Duodenal mucosa (tissue), 2 donors: ENCODE results near the gene ANKS1B.

Source experiments
- H3K27ac ChIP-seq: one replicate; pipeline ENCODE4 v1.7.0; 2013; ENCODE audit warnings: low read depth, low read length
- H3K27me3 ChIP-seq, 2 donors: one replicate each; pipeline ENCODE4 v1.7.0; 2013; ENCODE audit warnings: low read length in 2 of 2, control low read depth in 1 of 2; ENCODE audit not compliant: insufficient read depth in 2 of 2, control insufficient read depth in 1 of 2
- H3K36me3 ChIP-seq, 2 donors: one replicate each; pipeline ENCODE4 v1.7.0; 2013; ENCODE audit warnings: low read length in 2 of 2, control low read depth in 1 of 2; ENCODE audit not compliant: insufficient read depth in 2 of 2, control insufficient read depth in 1 of 2
- H3K4me1 ChIP-seq, 2 donors: one replicate each; pipeline ENCODE4 v1.7.0; 2013; ENCODE audit warnings: low read length in 2 of 2, control low read depth in 1 of 2; ENCODE audit not compliant: insufficient read depth in 2 of 2, control insufficient read depth in 1 of 2
- H3K4me3 ChIP-seq, 2 donors: one replicate each; pipeline ENCODE4 v1.7.0; 2013; ENCODE audit warnings: low read length in 2 of 2, low read depth in 1 of 2
- H3K9ac ChIP-seq, 2 donors: one replicate each; pipeline ENCODE4 v1.7.0; 2013; ENCODE audit warnings: low read length in 2 of 2, low read depth in 1 of 2
- H3K9me3 ChIP-seq, 2 donors: one replicate each; pipeline ENCODE4 v1.7.0; 2013; ENCODE audit warnings: low read length in 2 of 2, control low read depth in 1 of 2; ENCODE audit not compliant: control insufficient read depth in 1 of 2

The ANKS1B gene

DNA sequence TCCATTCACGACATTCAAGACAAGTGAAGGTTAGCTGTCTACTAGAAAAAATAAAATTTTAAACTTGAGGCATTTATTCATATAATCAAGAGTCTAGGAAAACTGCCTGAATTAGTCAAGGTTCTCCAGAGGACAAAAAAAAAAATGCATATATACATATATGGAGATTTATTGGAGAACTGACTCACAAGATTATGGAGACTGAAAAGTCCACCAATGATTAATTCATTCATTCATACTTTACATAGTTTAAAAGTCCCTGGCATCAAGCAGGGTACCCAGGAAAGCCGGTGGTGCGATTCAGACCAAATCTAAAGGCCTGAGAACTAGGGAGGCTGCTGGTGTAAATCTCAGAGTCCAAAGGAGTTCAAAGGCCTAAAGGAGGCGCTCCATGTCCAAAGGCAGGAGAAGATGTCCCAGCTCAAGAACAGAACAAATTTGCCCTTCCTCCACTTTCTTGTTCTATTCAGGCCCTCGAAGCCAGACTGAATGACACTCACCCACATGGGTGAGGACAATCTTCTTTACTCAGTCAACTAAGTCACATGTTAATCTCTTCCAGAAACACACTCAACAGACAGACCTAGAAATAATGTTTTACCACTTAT, 64.3 kb downstream of the ANKS1B start:
- Histone ChIP-seq H3K36me3 (no peaks in the 10 kb centered on the region), H3K9ac (no peak overlapping the region), H3K27ac (no peak overlapping the region), H3K27me3 (no peaks in the 10 kb centered on the region), H3K9me3 (no peaks in the 10 kb centered on the region), H3K4me3 (no peak overlapping the region), H3K4me1 (no peaks in the 10 kb centered on the region)

GRCh38 chr12:99917711-99918402, 66.9 kb downstream of the ANKS1B start:
- no peaks in the 10 kb centered on the region for H3K27me3 ChIP-seq
- no peak overlapping the region for H3K9ac ChIP-seq
- no peak overlapping the region for H3K27ac ChIP-seq
- H3K9me3 ChIP-seq: no peaks in the 10 kb centered on the region
- H3K4me3 ChIP-seq: no peak overlapping the region
- H3K36me3 ChIP-seq: no peaks in the 10 kb centered on the region
- no peaks in the 10 kb centered on the region for H3K4me1 ChIP-seq

DNA sequence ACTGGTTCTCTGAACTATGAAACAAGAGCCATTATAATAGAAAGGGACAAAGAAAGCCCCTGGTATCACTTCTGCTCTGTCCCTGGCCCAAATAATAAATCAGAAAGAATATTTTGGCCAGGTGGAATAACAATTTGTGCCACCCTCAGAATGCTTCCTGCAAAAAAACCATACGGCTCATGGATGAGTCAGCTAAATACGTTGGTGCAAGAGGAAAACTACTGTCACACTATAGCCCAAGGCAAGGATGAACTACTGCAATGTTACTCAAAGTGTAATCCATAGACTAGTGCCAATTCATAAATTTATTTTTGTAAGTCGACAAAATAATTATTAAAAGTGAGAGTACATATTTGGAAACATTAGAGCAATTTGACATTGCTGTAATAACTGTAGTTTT, 68.2 kb downstream of the ANKS1B start:
- no peaks in the 10 kb centered on the region for H3K27me3 ChIP-seq
- H3K9ac ChIP-seq: no peak overlapping the region
- H3K4me3 ChIP-seq: no peak overlapping the region
- no peak overlapping the region for H3K27ac ChIP-seq
- H3K4me1 ChIP-seq: no peaks in the 10 kb centered on the region
- H3K36me3 ChIP-seq: no peaks in the 10 kb centered on the region
- H3K9me3 ChIP-seq: no peaks in the 10 kb centered on the region

- H3K27ac ChIP-seq: no peak overlapping the region
- H3K27me3 ChIP-seq: no peaks in the 10 kb centered on the region
- no peaks in the 10 kb centered on the region for H3K36me3 ChIP-seq
- H3K9ac ChIP-seq: no peak overlapping the region
- no peaks in the 10 kb centered on the region for H3K4me1 ChIP-seq
- no peaks in the 10 kb centered on the region for H3K9me3 ChIP-seq
- no peak overlapping the region for H3K4me3 ChIP-seq
These were observed 69.3 kb downstream of the ANKS1B start for GRCh38 chr12:99915251-99916082.

DNA sequence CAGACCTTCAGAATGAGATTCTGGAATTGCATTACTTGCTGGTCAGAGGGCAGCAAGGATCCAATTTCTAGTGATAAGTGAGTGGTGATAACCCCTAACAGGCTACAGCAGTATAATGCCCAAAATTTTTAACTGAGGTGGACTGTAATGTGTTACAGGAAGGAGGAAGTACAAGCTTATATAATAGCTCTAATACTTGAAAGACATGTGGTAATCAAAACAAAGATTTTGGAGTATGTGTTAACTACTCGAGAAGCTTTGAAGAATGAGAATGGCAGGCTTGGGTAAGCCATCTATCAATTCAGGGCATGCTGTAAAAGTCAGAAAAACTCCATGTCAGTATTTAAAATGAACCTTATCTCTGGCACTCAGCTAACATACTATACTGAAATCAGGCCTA, 70.5 kb downstream of the ANKS1B start:
- Histone ChIP-seq H3K36me3 (no peaks in the 10 kb centered on the region), H3K4me3 (no peak overlapping the region), H3K27ac (no peak overlapping the region), H3K27me3 (no peaks in the 10 kb centered on the region), H3K9ac (no peak overlapping the region), H3K4me1 (no peaks in the 10 kb centered on the region), H3K9me3 (no peaks in the 10 kb centered on the region)

DNA sequence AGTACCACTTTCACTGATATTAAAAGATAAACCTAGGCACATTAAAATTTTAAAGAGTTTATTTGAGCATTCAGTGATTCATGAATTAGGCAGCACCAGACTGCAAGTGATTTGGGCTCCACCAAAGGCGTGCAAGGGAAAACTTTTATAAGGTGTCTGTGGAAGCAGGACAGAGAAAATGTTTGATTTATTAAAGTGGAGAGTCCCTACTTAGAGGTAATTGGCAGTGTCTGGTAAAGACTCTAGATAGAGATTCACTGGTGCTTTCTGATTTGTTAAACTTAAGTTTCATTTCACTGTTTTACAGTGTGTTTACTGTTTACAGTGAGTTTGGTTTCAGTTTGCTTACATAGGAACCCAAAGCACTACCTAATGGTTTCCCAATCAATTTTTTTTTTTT, 72.8 kb downstream of the ANKS1B start:
- no peaks in the 10 kb centered on the region for H3K9me3 ChIP-seq
- no peaks in the 10 kb centered on the region for H3K27me3 ChIP-seq
- H3K27ac ChIP-seq: no peak overlapping the region
- H3K4me3 ChIP-seq: no peak overlapping the region
- H3K4me1 ChIP-seq: no peaks in the 10 kb centered on the region
- H3K9ac ChIP-seq: no peak overlapping the region
- H3K36me3 ChIP-seq: no peaks in the 10 kb centered on the region

- H3K9ac ChIP-seq: no peak overlapping the region
- no peaks in the 10 kb centered on the region for H3K4me1 ChIP-seq
- H3K27ac ChIP-seq: no peak overlapping the region
- no peak overlapping the region for H3K4me3 ChIP-seq
- no peaks in the 10 kb centered on the region for H3K27me3 ChIP-seq
- H3K9me3 ChIP-seq: no peaks in the 10 kb centered on the region
- no peaks in the 10 kb centered on the region for H3K36me3 ChIP-seq
These were observed 73.7 kb downstream of the ANKS1B start for GRCh38 chr12:99911081-99911480.

GRCh38 chr12:99910342-99910741, 74.4 kb downstream of the ANKS1B start:
- Histone ChIP-seq H3K27ac (no peak overlapping the region), H3K9ac (no peak overlapping the region), H3K4me3 (no peak overlapping the region)

DNA sequence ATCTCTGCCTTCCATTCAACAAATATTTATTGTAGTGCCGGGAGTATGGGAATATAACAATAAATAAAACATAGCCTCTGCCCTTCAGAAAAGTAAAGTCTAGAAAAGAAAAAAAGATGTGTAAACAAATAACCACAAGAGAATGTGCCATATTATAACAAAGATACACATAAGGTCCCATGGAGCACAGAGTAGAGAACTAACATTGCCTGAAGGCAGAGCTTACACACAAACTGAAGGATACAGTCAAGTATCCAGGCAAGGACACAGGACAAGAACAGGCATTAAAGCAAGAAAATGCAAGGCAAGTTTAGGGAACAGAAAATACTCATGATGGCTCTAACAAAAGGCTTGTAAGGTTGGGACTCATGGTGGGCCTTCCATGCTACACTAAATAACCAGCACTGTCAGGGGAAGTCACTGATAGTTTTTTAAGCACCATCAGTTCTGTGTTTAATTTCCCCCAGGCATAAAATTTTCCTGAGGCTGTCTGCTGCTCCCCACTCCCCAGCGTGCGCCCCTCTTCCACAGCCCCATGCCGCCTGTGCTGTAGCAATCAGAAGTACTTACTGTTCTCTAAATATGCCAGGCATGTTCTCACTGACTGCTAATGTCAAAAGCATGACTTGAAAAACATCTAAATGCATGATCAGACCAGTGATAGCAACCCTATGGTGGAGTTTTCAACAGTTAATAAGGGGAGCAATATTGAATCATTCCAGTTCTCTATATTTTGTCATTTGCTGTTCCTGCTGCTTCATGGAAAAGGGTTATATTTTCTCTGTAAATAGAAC, 77.8 kb downstream of the ANKS1B start:
- no peaks in the 10 kb centered on the region for H3K36me3 ChIP-seq
- H3K4me1 ChIP-seq: no peaks in the 10 kb centered on the region
- no peaks in the 10 kb centered on the region for H3K9me3 ChIP-seq
- no peak overlapping the region for H3K4me3 ChIP-seq
- H3K9ac ChIP-seq: no peak overlapping the region
- no peaks in the 10 kb centered on the region for H3K27me3 ChIP-seq
- H3K27ac ChIP-seq: no peak overlapping the region

More at GRCh38 chr12:99910342-99910741, 74.4 kb downstream of the ANKS1B start:
- no peaks in the 10 kb centered on the region for H3K27me3 ChIP-seq
- no peaks in the 10 kb centered on the region for H3K4me1 ChIP-seq
- no peaks in the 10 kb centered on the region for H3K9me3 ChIP-seq
- H3K36me3 ChIP-seq: no peaks in the 10 kb centered on the region

GRCh38 chr12:99901181-99901580, 83.6 kb downstream of the ANKS1B start:
- no peaks in the 10 kb centered on the region for H3K4me1 ChIP-seq
- H3K27me3 ChIP-seq: no peaks in the 10 kb centered on the region
- no peaks in the 10 kb centered on the region for H3K9me3 ChIP-seq
- H3K27ac ChIP-seq: no peak overlapping the region
- H3K4me3 ChIP-seq: no peak overlapping the region
- no peak overlapping the region for H3K9ac ChIP-seq
- no peaks in the 10 kb centered on the region for H3K36me3 ChIP-seq
